DMS 273 (cell line): ENCODE measurements around the gene PEMT.
A peak's percentile ranks its signal among the peaks of the same experiment; 100 is the strongest.
"Not testable (repeated sequence)": the region's sequence is repeated elsewhere in the genome, so short reads cannot be mapped to it uniquely, and the experiment has no call there.

Experiments
- DNase-seq: peaks from one replicate; lab custom pipeline; 2025; ENCODE audit not compliant: unreplicated experiment; lab: John Stamatoyannopoulos, UW

The PEMT gene

GRCh38 chr17:17591355-17592298 is at the start of gene PEMT:
Gene PEMT, minus strand, starts transcription at chr17:17591708. Its CDS starts 82 bp downstream, at chr17:17591626.
- peak; percentile 98 for DNase-seq

- peak; percentile 42 for DNase-seq
Measured at GRCh38 chr17:17639661-17640270, 48.3 kb upstream of the PEMT start.

- DNase-seq = no peak
Measured at GRCh38 chr17:17638467-17638866, 47.0 kb upstream of the PEMT start.

GRCh38 chr17:17636272-17636885 is 44.9 kb upstream of the PEMT start:
- DNase-seq = no peak

- not testable (repeated sequence) for DNase-seq
Measured at GRCh38 chr17:17635537-17636271, 44.2 kb upstream of the PEMT start.

GRCh38 chr17:17635126-17635525 is 43.6 kb upstream of the PEMT start:
- DNase-seq = peak; percentile 51

GRCh38 chr17:17633310-17633709 is 41.8 kb upstream of the PEMT start:
- no peak for DNase-seq

GRCh38 chr17:17632690-17633089 is 41.2 kb upstream of the PEMT start:
- not testable (repeated sequence) for DNase-seq

GRCh38 chr17:17628388-17629008 is 37.0 kb upstream of the PEMT start:
- peak; percentile 16 for DNase-seq

GRCh38 chr17:17626840-17627239 is 35.3 kb upstream of the PEMT start:
- no peak for DNase-seq

GRCh38 chr17:17626151-17626805 is 34.8 kb upstream of the PEMT start:
- no peak for DNase-seq

GRCh38 chr17:17624741-17625140 is 33.2 kb upstream of the PEMT start:
- no peak for DNase-seq

- no peak for DNase-seq
Measured at GRCh38 chr17:17623904-17624303, 32.4 kb upstream of the PEMT start.

- no peak for DNase-seq
Measured at GRCh38 chr17:17621254-17621653, 29.7 kb upstream of the PEMT start.

GRCh38 chr17:17613708-17614114 is 22.2 kb upstream of the PEMT start:
- peak; percentile 79 for DNase-seq

- no peak for DNase-seq
Measured at GRCh38 chr17:17612085-17613022, 20.8 kb upstream of the PEMT start.

- peak; percentile 29 for DNase-seq
Measured at GRCh38 chr17:17609121-17609520, 17.6 kb upstream of the PEMT start.

- DNase-seq = peak; percentile 54
Measured at GRCh38 chr17:17606416-17607000, 15.0 kb upstream of the PEMT start.

GRCh38 chr17:17605729-17606088 is 14.2 kb upstream of the PEMT start:
- peak; percentile 44 for DNase-seq
